Common myeloid progenitor, CD34-positive (primary cell): Measurements from ENCODE around the gene HIBCH. TPM values are rescaled to one million over a fixed set of nuclear protein-coding genes. Genes with fewer than 3 reads are reported as not detected.

Experiments
- CTCF ChIA-PET: fragments of 350-600 bp; sonication (Branson Sonifier 250); formaldehyde crosslinking; loops from one replicate; lab custom pipeline; 2021; ENCODE audit warnings: antibody characterized with exemption; lab: Charles Lee
- POLR2A ChIA-PET: fragments of 350-600 bp; sonication (Branson Sonifier 250); formaldehyde crosslinking; loops from one replicate; lab custom pipeline; 2021; ENCODE audit warnings: antibody characterized with exemption; lab: Charles Lee
- DNase-seq, 3 donors: peaks; one replicate each; pipeline versions ENCODE4 v3.0.0 to v3.0.0-alpha.2; 2013
- H3K27ac ChIP-seq, 2 experiments: 1 replicate in 1 of 2; 2 replicates in 1 of 2; pipeline ENCODE4 v1.7.0; 2013; ENCODE audit warnings: inconsistent platforms in 2 of 2, low read length in 2 of 2, mild to moderate bottlenecking in 2 of 2, low read depth in 1 of 2, moderate library complexity in 1 of 2; ENCODE audit not compliant: severe bottlenecking in 2 of 2, insufficient read depth in 1 of 2, poor library complexity in 1 of 2
- H3K27me3 ChIP-seq, 5 experiments: replicated peaks in 2 of 5; 1 replicate in 3 of 5; 2 replicates in 2 of 5; pipeline versions ENCODE4 v1.6.1 to v1.7.0; 2013; ENCODE audit warnings: low read length in 4 of 5, mild to moderate bottlenecking in 2 of 5, moderate library complexity in 2 of 5, inconsistent platforms in 1 of 5; ENCODE audit not compliant: insufficient read depth in 5 of 5, control insufficient read depth in 4 of 5
- H3K36me3 ChIP-seq, 4 experiments: 1 replicate in 2 of 4; 2 replicates in 2 of 4; pipeline versions ENCODE4 v1.6.1 to v1.7.0; 2013; ENCODE audit warnings: low read length in 3 of 4, control low read depth in 1 of 4, mild to moderate bottlenecking in 1 of 4; ENCODE audit not compliant: control insufficient read depth in 4 of 4, insufficient read depth in 4 of 4
- H3K4me1 ChIP-seq, 4 experiments: 1 replicate in 3 of 4; 2 replicates in 1 of 4; pipeline versions ENCODE4 v1.6.1 to v1.7.1; 2013; ENCODE audit warnings: low read length in 3 of 4, mild to moderate bottlenecking in 3 of 4, control low read depth in 1 of 4, inconsistent platforms in 1 of 4, moderate library complexity in 1 of 4; ENCODE audit not compliant: control insufficient read depth in 4 of 4, insufficient read depth in 4 of 4; ENCODE audit errors: control extremely low read depth in 1 of 4
- H3K4me3 ChIP-seq, 7 experiments: 1 replicate in 4 of 7; 2 replicates in 3 of 7; pipeline versions ENCODE4 v1.5.1 to v1.7.0; 2013; ENCODE audit warnings: mild to moderate bottlenecking in 7 of 7, low read length in 6 of 7, moderate library complexity in 6 of 7, inconsistent platforms in 2 of 7, low read depth in 2 of 7, control low read depth in 1 of 7; ENCODE audit not compliant: insufficient read depth in 4 of 7, control insufficient read depth in 1 of 7; ENCODE audit errors: extremely low read depth in 1 of 7
- H3K9me3 ChIP-seq, 5 experiments: 1 replicate in 4 of 5; 2 replicates in 1 of 5; pipeline versions ENCODE4 v1.6.1 to v1.7.1; 2013; ENCODE audit warnings: low read length in 4 of 5, mild to moderate bottlenecking in 2 of 5, inconsistent platforms in 1 of 5, low read depth in 1 of 5, moderate library complexity in 1 of 5; ENCODE audit not compliant: control insufficient read depth in 4 of 5, insufficient read depth in 2 of 5; ENCODE audit errors: control extremely low read depth in 1 of 5
- WGBS: methylation state at CpG from one replicate; pipeline ENCODE4 v1.1.5; 2013; ENCODE audit not compliant: insufficient coverage; 5-methylcytosine and 5-hydroxymethylcytosine counted together
- polyA plus RNA-seq: library from polyadenylated mRNA; unstranded; fragments of 120-200 nt; gene quantifications from one replicate; pipeline ENCODE4 v1.2.1, GENCODE V29; 2013

The HIBCH gene, protein sequence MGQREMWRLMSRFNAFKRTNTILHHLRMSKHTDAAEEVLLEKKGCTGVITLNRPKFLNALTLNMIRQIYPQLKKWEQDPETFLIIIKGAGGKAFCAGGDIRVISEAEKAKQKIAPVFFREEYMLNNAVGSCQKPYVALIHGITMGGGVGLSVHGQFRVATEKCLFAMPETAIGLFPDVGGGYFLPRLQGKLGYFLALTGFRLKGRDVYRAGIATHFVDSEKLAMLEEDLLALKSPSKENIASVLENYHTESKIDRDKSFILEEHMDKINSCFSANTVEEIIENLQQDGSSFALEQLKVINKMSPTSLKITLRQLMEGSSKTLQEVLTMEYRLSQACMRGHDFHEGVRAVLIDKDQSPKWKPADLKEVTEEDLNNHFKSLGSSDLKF
- polyA plus RNA-seq, result 29.7 TPM

DNA sequence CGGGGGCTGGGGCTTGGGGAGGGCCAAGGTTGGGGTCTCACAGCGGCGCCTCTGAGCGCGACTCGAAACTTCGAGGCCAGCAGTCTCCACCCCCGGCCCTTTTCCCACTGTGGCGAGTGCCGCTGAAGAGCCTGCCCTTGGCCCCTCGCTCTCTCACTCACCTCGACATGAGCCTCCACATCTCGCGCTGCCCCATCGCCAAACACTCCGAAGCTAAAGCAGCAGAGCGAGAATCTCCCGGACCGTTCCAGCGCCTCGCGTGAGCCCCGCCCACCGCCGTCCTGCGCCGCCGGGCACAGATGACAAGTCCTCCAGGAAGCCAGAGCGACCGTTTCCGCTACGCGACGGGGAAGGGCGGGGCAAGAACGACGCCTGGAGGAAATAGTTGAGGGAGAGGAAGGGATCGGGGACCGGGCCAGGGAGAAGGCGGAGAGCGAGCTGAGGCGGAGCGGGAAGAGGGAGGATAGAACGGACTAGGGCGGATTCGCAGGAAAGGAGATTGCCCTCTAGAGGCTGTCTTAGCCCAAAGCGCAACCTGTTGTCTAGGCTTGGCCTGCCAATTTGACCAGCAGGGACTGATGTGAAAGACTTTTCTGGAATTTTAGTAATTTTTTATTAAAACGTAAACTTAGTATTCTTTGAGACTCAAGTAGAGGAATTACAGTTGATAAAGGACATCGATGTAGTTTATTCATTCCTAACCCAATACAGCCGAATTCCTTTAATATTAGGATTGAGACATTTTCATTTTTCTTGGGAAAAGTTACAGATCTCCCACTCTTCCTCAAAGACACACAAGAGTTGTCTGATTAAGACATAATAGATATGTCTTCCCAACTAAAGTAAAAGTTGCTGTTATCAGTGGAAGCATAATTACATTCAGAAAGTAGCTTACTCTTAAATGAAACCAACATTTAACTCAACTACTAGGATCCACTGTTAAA is at the start of gene HIBCH:
Gene HIBCH (minus strand): TSS at position 272 of the 944 bp plus-strand sequence. CDS start 76 bp downstream, at position 196.
- DNase-seq, result peak; percentile 87 to 94 (median 92)
- WGBS, result 0% methylated on average over 45 of the region's 50 CpGs
- ChIA-PET POLR2A (interaction anchor here (0.6 kb wide), 1 partner anchor 771 kb away, joined by 3 read pairs; no protein-coding TSS in a partner anchor), CTCF (interaction anchor here (0.7 to 3.1 kb wide), 9 partner anchors 10 to 231 kb away, joined by 3 to 14 read pairs (median 3); no protein-coding TSS in a partner anchor)
- Histone ChIP-seq H3K4me1 (peaks cover 11 to 30% (median 21%) of the 10 kb centered on the region in 4 experiments), H3K27me3 (no peaks in the 10 kb centered on the region), H3K4me3 (peak within 1 kb of the TSS; percentile 72 to 92 (median 78)), H3K27ac (peak within 1 kb of the TSS; percentile 65 to 85), H3K36me3 (no peaks in the 10 kb centered on the region), H3K9me3 (no peaks in the 10 kb centered on the region)

DNA sequence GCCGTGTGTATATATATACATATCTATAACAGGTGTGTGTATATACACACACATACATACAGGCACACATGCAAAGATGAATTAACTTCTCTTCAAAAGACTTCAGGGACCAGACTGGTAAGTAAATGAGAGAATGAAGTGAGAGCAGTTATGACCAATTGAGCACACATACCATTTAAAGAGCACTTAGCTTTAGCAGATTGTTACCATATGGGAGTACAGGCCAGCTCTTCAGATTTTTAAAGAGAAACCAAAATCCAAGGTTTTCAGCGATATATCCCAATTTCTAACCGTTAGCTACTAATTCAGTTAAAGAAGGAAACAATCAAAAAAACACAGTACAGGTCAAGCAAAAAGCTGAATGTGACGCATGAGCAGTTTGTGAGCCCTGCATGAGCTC is 47.5 kb upstream of the HIBCH start:
- Histone ChIP-seq H3K9me3 (no peaks in the 10 kb centered on the region), H3K36me3 (peaks cover 0 to 26% (median 5%) of the 10 kb centered on the region in 4 experiments), H3K4me1 (no peaks in the 10 kb centered on the region), H3K27ac (no peak overlapping the region), H3K4me3 (no peak overlapping the region), H3K27me3 (no peaks in the 10 kb centered on the region)
- ChIA-PET POLR2A (no interaction called here), CTCF (interaction anchor here (0.6 to 1.6 kb wide), 4 partner anchors 10 to 63 kb away, joined by 3 to 9 read pairs (median 3); no protein-coding TSS in a partner anchor)
- no CpG with 5 or more reads among the region's 4 CpGs for WGBS
- DNase-seq, result no peak

DNA sequence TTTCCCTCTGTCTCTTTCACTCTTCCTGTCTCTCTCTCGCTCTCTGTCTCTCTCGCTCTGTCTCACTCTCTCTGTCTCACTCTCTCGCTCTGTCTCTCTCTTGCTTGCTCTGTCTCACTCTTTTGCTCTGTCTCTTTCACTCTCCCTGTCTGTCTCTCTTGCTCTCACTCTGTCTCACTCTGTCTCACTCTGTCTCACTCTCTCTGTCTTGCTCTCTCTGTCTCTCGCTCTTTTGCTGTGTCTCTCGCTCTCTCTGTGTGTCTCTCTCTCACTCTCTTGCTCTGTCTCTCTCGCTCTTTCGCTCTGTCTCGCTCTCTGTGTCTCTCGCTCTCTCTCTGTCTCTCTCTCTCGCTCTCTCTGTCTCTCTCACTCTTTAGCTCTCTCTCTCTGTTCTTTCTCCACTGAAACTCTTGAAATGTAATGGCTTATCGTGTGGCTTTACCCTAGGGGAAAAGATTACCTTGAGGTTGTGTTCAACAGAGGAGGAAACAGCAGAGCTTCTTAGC is 46.7 kb upstream of the HIBCH start:
- 85% methylated on average over 10 of the region's 11 CpGs for WGBS
- ChIA-PET CTCF (no interaction called here), POLR2A (no interaction called here)
- Histone ChIP-seq H3K27ac (no peak overlapping the region), H3K4me3 (no peak overlapping the region), H3K27me3 (no peaks in the 10 kb centered on the region), H3K9me3 (no peaks in the 10 kb centered on the region), H3K4me1 (no peaks in the 10 kb centered on the region), H3K36me3 (peaks cover 0 to 25% (median 5%) of the 10 kb centered on the region in 4 experiments)
- DNase-seq, result no peak

DNA sequence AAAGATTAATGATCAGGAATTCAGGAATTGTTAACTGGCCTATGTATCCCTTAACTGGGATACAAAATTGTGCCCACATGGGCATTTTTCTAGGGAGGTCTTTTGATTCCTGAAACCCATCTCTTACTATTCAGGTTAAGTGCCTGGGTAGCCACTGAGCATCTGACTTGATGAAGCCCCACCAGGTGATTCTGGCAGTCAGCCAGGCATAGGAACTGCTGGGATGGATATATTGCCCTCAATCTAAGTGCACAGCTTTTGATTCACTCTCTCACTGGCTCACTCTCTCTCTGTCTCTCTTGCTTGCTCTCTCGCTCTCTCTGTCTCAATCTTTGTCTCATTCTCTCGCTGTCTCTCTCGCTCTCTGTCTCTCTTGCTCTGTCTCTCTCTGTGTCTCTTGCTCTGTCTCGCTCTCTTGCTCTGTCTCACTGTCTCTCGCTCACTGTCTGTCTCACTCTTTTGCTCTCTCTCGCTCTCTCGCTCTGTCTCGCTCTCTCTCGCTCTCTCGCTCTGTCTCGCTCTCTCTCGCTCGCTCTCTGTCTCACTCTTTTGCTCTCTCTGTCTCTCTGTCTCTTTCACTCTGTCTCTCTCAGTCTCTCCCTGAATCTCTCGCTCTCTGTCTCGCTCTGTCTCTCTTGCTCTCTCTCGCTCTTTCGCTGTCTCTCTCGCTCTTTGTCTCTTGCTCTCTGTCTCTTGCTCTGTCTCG is 46.0 kb upstream of the HIBCH start:
- no peak overlapping the region for H3K27ac ChIP-seq
- no peak overlapping the region for H3K4me3 ChIP-seq
- no peaks in the 10 kb centered on the region for H3K27me3 ChIP-seq
- ChIA-PET POLR2A (no interaction called here), CTCF (interaction anchor here (1.5 kb wide), 1 partner anchor 21 kb away, joined by 4 read pairs; no protein-coding TSS in a partner anchor)
- H3K36me3 ChIP-seq, result peaks cover 0 to 19% (median 5%) of the 10 kb centered on the region in 4 experiments
- H3K9me3 ChIP-seq, result no peaks in the 10 kb centered on the region
- DNase-seq, result no peak
- no peaks in the 10 kb centered on the region for H3K4me1 ChIP-seq
- 87% methylated on average over 18 of the region's 19 CpGs for WGBS

DNA sequence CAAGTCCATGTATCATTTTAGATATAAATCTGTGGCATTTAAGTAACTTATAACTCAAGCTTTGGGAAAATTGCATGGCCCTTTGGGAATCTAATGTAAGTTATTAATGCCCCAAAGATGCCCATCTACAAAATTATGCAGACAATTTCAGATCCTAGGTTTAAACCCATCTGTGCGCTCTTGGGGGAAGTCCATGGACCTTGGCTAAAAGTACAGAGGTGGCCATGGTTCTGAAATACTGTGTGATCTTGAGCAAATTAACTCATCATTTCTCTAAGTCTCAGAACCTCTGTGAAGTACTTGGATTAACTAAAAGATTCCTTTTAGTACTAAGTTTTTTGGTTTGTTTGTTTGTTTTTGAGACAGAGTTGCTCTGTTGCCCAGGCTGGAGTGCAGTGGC is 43.3 kb upstream of the HIBCH start:
- H3K27ac ChIP-seq, result no peak overlapping the region
- H3K4me1 ChIP-seq, result peaks cover 0 to 10% (median 3%) of the 10 kb centered on the region in 4 experiments
- peaks cover 0 to 9% (median 1%) of the 10 kb centered on the region in 4 experiments for H3K36me3 ChIP-seq
- H3K4me3 ChIP-seq, result no peak overlapping the region
- ChIA-PET CTCF (no interaction called here), POLR2A (no interaction called here)
- no peaks in the 10 kb centered on the region for H3K9me3 ChIP-seq
- WGBS, result 100% methylated on average over 1 of the region's 1 CpG
- no peaks in the 10 kb centered on the region for H3K27me3 ChIP-seq
- no peak for DNase-seq

DNA sequence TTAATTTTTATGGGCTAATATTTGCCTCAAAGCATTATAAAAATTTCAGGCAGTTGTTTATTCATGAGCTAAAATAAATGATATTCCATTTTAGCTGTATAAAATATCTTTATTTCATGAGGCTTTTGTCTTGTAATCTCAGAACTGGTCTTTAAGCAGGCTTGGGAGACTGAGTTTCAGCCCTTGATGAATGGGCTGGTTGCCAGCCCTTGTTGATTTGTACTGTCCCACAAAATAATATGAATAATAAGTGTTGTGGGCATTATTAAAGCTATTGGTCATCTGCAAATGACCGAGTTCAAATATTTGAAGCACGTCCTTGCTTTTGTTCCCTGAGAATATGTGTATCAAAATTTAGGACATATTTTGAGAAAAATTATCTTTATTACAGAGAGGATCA is 41.9 kb upstream of the HIBCH start:
- CTCF ChIA-PET, result interaction anchor here (1.1 to 2.3 kb wide), 4 partner anchors 9 to 22 kb away, joined by 3 to 7 read pairs (median 4); no protein-coding TSS in a partner anchor

More for the DNA sequence above, 41.9 kb upstream of the HIBCH start:
- WGBS, result no CpG with 5 or more reads among the region's 2 CpGs
- DNase-seq, result no peak
- no peaks in the 10 kb centered on the region for H3K27me3 ChIP-seq
- peaks cover 0 to 4% (median 1%) of the 10 kb centered on the region in 4 experiments for H3K36me3 ChIP-seq
- POLR2A ChIA-PET, result no interaction called here
- no peaks in the 10 kb centered on the region for H3K9me3 ChIP-seq
- no peak overlapping the region for H3K4me3 ChIP-seq
- H3K27ac ChIP-seq, result no peak overlapping the region
- peaks cover 0 to 10% (median 3%) of the 10 kb centered on the region in 4 experiments for H3K4me1 ChIP-seq
